D341Med (cell line): ENCODE measurements around the gene PLXNC1.

ENCODE experiments used
- DNase-seq: peaks from one replicate; pipeline ENCODE4 v3.0.0; 2012; ENCODE audit warnings: low spot score

PLXNC1 gene

DNA sequence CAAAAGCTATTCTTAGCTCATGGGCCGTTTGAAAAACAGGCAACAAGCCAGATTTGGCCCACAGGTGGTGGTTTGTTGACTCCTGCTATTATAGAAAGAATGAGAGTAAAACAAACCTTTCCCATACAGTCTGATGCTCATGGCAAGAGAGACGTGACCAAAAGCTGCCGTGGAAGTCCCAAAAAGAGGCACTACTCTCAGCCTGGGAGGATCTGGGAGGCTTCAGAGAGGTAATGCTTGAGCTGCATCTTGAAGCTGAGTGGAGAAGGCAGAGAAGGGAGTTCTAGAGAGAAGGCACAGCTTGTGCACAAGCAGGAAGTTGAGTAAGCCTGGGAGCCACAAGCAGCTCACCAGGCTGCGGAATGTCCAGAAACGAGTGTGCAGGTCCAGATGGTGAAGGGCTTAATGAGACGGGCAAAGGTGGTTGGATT, 9.6 kb downstream of the PLXNC1 start:
- no peak for DNase-seq

DNA sequence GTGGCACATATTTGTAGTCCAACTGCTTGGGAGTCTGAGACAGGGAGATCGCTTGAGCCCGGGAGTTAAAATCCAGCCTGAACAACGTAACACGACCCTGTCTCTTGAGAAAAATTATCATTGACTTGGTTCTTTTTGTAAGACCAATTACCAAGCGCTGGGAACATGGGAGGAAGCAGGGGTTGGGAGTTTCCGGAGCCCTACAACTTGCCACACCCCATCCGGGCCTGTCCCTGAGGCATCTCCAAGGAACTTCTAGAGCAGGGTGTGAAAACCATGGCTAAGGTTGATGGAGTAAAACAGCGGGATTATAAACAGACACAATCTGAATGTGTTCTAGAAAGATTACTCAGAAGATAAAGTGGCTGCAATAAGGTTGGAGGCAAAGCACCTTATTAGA, 10.3 kb downstream of the PLXNC1 start:
- no peak for DNase-seq

DNA sequence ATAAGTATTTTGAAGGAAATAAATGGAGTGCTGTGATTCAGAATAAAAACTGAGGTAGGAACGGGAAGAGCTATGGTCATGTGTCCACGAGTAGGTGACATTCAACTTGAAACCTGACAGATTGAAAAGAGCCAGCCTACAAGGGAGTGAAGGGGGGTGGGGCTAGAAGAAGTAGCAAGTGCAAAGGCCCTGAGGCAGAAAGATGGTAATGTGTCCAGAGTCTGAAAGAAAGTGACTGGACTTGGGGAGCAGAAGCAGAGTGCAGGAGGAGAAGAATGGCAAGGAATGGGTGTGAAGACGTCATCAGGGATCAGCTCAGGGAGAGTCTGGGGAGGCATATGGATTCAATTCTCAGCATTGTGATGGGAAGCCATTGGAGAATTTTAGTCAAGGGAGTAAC, 13.7 kb downstream of the PLXNC1 start:
- no peak for DNase-seq

DNA sequence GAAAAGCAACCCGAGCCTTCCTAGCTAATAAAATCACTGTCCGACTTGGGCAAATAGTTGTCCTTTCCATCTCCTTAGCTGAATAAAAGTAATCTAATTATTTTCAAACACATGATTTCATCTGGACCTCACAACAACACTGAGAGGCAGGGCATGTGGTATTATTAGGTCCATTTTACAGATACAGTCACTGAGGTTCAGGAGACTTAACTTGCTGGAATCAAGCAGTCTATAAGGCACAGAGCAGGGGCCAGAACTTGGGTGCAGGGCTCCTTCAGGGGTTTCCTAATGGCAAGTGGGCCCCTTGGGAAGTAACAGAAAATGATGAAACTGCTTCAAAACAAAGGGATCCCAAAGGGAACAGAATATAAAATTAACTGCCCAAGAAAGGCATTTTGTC, 15.5 kb downstream of the PLXNC1 start:
- DNase-seq = no peak

DNA sequence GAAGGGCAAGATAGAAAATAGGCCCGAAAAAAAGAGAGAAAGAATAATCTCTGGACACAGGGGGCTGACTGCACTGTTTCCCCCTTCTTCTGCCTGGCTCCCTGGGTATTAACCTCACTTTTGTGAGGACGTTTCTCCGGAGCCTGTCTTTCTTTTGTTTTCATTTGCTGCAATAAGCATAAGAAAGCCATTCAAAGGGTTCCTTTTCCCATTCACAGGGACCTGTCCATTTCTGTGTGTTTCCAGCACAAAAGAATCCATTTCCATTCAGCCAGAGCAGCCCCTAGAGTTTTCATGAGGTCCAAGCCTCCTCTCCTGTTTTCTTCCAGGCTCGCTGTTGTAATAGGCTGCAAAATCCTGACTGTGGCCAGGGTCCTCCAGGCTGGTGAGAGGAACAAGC, 16.8 kb downstream of the PLXNC1 start:
- DNase-seq = no peak

DNA sequence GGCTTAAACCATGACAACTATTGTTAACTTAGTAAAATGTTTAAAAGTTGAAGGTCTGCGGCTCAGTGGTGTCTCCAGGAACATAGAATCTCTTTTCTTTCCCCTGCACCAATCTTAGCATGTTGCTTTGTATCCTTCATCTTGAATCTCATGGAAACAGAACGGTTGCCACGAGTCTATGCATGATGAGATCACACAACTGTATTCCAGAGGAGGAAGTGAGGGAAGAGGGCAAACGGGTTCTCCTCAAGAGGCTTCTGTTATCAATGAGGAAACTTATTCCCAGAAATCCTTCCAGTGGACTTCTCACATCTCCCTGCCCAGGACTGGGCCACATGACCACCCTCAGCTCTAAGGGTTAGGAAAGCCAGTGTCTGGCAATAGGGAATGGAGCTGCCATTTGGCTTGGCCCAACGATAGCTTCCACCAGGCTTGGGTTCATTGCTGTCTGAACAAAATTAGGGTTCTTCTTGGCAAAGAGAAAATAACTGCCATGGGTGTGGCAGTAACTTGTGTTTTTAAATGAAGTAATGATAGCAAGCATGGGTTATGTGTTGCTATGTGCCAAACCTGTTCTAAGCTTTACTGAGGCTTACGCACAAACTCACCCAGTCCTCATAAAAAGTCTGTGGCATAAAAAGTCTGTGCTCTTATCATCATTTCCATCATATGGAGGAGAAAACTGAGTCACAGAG, 17.4 kb downstream of the PLXNC1 start:
- no peak for DNase-seq

DNA sequence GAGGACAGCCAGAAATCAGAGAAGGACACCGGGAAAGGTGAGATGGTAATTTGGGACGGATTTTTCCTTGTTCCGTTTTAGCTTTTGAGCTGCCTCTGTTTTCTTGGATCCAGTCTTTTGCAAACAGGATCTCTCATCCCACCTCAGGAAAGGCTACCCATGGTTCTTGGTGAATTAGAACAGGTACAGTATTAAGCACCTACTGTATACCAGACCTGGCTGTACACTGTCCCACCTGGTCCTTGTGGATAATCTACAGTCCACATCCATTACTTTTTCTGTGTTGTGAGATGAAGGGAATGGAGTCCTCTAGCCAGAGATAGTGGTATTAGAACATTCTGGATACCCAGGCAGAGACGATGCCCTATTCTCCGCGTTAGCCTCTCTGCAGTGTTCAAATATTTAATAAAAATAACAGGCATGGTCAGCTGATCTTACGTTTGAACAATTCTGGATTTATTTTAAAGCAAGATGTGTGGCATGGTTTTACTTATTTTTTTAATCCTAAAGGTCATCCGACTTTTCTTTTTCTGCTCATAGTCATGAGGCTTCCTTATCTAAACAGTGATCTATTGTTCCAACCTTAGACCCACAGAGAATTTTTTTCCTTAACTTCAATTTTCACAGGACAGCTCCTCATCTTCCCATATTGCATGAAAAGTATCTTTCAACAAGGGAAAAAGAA, 18.8 kb downstream of the PLXNC1 start:
- DNase-seq = no peak

DNA sequence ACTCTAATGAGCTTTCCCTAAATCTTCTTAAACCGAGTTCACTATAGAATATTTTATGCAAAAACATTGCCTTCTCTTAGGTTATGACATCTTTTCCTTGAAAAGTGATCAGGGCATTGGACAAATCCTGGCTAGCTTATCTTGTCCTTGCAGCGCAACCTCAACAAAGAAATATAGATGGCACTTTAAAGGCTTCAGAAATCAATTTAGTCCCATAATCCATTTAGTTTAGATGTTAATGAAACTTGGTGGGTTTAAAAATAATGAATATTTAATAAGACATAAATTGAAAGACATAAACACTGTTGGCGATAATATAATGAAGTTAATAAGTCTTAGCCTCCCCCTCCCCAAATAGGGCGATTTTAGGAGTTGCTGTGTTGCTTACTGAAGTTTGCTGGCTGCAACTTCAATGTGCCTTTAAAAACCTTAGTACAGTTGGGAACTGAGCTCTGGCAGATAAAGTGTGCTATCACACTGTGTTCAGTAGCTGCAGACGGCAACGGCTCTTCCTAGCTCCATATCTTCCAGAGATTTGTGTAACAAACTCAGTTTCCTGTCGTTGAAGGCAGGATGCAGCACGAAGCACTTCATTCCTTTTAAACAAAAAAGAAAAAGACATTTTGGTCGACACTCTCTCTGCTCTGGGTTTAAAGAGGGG, 19.5 kb downstream of the PLXNC1 start:
- DNase-seq = no peak

DNA sequence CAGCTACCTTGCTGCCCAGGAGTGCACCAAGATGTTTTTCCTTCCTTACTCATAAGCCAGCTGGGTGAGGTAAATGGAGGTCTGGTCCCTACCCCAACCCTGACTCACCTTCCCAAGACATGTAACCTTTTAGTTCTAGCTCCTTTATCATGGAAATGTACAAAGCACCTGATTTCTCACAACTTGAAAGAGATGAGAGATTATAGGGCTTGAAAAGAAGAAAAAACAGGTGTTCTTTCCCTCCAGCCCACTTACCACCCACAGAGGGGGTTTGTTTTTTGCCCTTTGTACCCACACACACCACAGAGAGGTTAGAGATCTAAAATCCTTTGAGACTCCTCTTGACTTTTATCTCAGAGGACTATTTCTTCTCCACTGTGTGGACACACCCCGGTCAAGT, 21.1 kb downstream of the PLXNC1 start:
- DNase-seq = no peak

DNA sequence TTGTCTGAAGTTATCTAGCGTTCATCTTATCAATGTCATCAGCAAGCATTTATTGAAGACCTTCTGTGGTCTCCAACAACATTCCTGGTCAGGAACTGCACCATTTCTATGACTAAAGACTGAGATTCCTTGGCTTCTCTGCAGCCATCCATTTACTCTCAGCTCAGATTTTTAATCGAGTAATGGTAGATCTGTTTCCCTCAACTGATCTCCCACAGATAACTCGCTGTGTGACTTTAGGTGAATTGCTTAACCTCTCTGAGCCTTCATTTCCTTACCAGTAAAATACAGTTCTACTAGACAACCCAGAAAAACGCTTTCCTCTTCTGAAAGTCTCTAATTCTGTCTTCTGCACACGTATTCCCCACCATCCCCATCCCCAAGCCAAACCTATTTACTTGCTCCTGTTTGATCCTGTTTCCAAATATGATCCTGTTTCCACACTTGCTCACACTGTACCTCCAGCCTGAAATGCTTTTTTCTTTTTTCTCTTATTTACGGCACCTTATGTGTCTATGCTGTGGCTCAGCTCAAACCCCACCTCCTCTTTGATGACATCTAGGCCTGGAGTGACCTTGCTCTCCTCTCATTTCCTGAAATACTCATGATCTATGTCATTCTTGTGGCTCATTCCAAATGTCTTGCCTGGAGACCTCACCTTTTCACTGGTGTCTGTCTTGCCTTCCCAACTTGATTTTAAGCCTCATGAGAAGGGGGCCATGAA, 21.8 kb downstream of the PLXNC1 start:
- DNase-seq = no peak

DNA sequence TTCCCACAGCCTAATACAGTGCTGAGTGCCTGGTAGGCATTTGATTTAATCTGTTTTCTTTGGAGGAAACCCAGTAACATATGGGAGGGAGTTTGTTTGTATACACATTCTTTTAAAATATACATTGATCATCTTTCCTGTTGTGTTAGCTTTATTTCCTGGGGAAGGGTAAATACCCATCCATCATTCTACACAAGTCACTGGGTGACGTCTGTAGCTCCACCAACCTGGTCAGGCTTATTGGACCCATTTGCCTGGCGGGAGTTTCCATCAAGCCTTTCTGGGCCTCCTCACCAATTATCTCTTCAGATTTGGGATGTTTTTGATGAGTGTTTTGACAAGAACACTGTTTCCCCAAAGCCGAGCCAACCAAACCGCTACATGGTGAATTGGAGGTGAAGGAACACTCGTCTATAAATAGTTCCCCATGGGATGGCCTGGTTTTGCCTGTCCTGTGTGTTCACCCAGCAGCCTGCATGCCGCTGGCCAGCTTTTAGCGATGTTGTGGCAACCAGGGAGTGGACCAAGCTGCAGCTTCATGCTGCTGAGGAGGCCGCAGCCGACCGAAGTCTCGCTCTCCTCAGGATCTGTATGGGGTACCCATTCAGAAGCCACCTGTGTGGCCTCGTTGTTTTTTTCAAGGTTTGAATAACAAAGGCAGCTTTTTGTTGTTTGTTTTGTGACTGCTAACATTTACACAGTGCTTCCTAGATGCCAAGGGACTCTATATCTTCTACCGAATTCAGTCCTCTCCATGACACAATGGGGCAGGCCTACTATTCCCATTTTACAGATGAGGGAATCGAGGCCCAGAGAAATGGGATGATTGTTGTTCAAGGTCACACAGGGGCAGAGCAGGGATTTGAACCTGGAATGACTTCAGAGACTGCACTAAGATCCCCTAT, 22.6 kb downstream of the PLXNC1 start:
- DNase-seq = no peak

DNA sequence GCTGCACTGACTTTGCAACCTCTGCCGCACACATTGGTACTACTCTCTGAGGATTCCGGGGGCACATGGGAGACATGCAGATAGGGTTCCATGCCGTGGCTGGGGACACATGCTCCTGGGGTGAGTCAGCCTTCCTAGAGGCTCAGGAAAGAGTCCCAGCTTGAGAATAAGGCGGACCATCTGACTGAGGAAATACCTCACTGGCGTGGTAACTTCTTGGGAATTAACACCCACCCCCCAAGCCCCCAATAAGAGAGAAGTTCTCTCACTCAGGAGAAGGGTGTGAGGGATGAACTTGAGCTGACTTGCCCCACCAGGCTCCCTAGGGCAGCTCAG, 23.2 kb downstream of the PLXNC1 start:
- no peak for DNase-seq

DNA sequence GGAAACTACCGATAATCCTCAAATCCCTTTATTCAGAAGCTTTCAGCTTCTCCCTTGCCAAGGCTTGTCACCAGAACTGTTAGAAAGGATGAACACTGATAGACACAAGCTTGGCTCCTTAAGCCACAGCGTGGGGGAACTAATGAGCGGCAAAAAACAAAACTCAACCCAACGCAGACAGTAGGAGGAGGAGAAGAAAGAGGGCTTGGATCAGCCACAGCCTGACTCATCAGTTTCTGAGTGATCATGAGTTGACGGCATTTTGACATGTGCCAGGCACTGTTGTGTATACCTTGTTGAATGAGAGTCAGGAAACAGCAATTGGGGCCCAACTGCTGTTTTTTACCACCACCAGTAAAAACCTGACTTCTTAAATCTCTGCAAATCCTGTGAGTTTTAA, 23.7 kb downstream of the PLXNC1 start:
- no peak for DNase-seq

DNA sequence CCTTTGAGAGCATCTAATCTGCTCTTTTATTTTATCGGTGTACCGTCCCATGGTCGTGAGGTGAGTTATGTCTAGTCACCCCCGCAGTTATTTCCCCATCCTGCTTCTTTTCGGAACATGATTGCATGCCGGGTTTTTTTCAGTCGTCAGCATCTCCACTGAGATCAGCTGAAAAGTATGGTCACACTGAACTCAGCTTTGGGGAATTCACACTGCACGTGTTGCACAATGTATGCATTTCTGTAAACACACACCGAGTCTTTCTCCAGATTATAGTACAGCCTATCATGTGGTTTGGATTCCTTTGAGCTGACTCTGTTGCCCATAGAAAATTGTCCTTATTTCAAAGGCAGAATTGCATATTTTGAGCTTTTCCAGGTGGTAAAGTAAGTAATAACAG, 24.6 kb downstream of the PLXNC1 start:
- DNase-seq = no peak

DNA sequence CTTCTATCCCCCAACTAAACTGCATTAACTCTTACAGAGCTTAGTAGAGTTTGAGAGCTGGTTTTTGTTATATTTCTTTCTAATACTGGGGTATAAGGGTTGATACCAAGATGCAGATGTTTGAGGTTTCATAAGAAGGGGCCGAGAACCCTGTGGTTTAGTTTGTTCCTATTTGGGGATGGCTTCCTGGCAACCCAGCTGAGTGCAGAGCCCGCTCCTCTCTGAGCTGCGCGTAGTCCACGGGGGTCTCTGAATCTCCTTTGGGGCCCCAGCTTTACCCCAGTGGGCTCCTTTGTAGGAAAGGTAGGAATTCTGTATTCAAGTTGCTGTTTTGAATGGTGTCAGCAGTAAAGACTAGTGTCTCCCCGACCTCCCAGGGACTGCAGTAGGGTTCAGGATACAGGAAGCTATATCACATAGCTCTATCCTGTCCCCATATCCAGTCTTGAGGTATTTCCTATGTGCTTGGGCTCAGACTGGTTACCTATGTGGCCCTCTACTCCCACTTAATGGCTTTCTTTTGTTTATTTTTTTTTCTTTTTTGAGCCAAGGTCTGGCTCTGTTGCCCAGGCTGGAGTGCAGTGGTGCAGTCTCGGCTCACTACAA, 25.4 kb downstream of the PLXNC1 start:
- no peak for DNase-seq

DNA sequence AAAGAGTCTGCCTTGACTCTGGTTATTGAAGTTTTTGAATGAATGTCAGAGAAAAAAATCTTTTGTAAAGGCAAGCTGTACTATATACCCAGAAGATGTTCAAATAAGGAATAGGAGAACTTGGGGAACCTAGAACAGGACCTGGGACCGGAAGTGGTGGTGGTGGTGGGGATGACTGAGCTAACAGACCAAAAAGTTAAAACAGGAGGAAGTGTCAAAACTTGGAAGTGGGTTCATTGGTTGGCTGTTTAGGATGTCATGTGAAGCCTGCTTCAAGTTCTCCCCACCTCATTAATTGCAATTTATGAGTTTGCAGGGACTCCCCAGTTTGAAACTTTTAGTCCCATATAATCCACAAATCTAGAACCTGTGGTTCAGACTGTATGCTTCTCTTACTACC, 26.2 kb downstream of the PLXNC1 start:
- DNase-seq = no peak

DNA sequence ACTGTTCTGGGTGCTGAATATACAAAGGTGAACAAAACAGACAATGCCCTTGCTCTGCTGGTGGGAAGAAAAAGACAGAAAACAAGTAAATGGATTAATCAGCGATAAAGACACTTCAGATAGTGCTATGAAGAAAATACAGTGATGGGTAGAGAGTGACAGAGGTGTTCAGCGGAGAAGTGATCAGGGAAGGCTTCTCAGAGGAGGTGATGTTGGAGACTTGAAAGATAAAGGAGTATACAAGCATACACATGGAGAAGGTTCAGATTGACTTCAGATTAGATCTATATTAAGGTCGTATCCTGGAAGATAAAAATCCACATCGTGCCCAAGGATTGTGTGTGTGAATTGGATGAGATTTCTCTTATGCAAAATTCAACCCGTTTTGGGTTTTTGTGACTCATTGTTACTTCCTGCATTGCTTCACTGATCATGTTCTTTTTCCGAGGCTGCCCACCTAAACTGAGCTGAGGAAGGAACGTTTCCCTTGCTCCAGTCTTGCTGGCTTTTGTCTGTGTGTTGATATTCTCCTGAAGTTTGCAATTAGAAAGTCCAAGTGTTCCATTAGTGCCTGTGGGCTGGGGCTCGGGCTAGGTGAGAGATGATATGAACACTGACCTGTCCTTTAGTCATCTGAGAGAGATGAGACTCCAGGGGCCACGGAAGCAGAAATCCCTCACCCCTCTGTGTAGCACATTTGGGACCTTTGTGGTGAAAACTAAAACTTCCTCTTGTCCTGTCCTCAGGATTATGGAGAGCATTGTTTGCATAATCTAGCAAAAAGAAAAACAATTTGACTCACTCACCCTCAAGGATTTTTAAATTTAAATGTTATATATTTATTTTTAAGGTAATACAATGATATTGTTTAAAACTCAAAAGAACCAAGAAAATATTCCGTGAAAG, 27.6 kb downstream of the PLXNC1 start:
- DNase-seq = no peak

DNA sequence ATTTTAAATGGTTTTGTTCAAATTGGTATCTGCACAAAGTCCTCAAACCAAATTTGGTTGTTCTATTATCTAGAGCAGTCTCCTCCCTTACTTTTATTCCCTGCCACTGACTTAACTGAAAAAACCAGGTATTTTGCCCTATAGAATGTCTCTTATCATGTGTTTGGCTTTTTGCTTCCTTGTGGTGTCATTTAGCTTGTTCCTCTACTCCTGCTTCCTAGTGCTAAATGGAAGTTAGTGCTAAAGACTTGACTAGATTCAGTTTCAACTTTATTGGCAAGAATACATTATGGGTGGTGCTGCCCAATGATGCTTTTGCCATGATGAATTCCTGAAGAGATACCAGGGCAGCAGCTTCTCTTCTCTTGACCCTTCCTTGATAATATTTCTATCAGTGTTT, 29.7 kb downstream of the PLXNC1 start:
- DNase-seq = no peak

DNA sequence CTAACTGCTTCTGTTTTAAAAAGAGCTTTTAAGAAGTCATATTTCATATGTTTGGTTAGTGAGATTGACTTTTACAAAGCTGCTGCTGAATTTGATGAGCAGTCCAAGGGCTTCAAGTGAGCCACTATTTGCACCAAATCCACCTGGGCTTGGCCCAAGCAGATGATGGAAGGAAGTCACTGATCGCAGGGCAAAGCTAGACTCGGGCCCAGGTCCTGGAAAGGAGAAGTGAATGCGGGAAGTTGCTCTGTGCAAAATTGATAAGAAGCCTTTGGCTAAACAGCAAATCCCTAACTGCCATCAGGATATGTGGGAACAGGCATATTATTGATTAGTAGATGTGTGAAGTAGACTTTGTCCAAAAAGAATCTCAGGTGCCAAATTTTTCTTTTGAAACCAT, 30.5 kb downstream of the PLXNC1 start:
- DNase-seq = no peak

DNA sequence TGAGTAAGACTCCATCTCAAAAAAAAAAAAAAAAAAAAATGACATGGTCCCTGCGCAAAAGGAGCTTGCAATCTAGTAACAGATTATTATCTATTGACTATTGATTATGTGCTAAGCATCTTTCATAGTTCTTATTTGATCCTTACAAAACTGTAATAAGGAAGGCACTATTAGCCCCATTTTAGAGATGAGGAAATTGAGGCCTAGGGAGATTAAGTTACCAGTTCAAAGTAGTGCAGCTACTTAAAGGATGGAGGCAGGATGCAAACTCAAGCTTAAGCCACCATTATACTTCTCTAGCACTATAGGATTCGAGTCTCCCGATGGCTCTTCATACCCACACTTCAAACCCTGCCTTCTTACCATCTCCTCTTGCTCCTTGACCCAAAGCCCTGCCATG, 31.3 kb downstream of the PLXNC1 start:
- DNase-seq = no peak
